ENCODE data around the gene ZFP90. TPM values are rescaled to one million over a fixed set of nuclear protein-coding genes. Genes with fewer than 3 reads are reported as not detected.

Gene ZFP90
- total RNA-seq: 12.5 and 53.1 TPM in 2 replicates

GRCh38 chr16:68538880-68539701 lies at the start of gene ZFP90:
ZFP90 (plus strand) TSS chr16:68539291; CDS start chr16:68539793, 502 bp downstream.

Other genes with a start within 250 kb of the ZFP90 start
- 4.3 and 4.7 TPM in 2 replicates for gene SLC7A6OS, start 228.3 kb upstream of the ZFP90 start, total RNA-seq
- gene PRMT7, start 228.3 kb upstream of the ZFP90 start, total RNA-seq: 30.0 and 32.0 TPM in 2 replicates
- not detected in 2 replicates for gene SMPD3, start 90.8 kb upstream of the ZFP90 start, total RNA-seq
- gene CDH3, start 106.0 kb downstream of the ZFP90 start, total RNA-seq: 0.16 TPM in 1 of 2 replicates, not detected in the other
- gene CDH1, start 198.0 kb downstream of the ZFP90 start, total RNA-seq: not detected in 2 replicates